OCI-M2 (cell line): Measurements from ENCODE around the gene PLA2G2C.

Experiments used
- DNase-seq: peaks from one replicate; lab custom pipeline; 2025; ENCODE audit not compliant: unreplicated experiment; lab: John Stamatoyannopoulos, UW

Gene PLA2G2C

DNA sequence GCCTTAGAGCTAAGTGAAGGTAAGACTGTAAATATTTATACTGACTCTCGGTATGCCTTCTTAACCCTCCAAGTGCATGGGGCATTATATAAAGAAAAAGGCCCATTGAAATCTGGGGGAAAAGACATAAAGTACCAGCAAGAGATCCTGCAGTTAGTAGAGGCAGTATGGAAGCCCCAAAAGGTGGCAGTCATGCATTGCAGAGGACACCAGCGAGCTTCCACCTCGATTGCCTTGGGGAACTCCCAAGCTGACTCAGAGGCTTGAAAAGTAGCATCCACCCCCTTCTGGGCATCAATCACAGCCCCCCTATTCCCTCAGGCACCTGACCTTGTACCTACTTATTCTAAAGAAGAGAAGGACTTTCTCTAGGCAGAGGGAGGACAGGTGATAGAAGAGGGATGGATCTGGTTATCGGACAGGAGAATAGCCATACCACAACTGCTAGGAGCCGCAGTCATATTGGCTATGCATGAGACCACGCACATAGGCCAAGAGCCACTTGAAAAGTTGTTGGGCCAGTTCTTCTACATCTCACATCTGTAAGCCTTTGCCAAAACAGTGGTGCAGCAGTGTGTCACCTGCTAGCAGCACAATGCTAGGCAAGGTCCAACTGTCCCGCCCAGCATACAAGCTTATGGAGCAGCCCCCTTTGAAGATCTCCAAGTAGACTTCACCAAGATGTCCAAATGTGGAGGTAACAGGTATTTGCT, 27.8 kb downstream of the PLA2G2C start:
- DNase-seq: no peak

DNA sequence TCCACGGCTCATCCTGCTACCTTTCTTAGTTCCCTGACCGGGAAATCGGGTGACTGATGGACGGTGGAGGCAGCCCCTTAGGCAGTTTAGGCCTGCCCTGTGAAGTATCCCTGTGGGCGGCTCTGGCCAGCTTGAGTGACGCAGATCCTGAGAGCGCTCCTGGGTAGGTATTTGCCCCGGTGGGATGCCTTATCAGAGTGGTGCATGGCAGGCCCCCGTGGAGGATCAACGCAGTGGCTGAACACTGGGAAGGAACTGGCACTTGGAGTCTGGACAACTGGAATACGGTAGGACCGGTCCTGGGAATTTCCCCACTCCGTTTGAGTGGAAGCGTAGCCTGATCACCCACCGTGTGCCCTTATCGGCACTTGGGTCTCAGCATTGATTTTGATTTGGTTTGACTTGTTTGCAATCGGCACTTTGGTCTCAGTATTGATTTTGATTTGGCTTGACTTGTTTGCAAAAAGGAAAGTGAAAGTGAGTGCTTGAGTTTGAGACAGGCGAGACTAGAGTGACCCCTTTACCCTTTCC, 32.0 kb downstream of the PLA2G2C start:
- no peak for DNase-seq

- DNase-seq: no peak
Measured at GRCh38 chr1:20153000-20153418, 33.3 kb downstream of the PLA2G2C start.

GRCh38 chr1:20152599-20152930, 33.8 kb downstream of the PLA2G2C start:
- DNase-seq: no peak

- DNase-seq: no peak
Measured at GRCh38 chr1:20151906-20152598, 34.3 kb downstream of the PLA2G2C start.

DNA sequence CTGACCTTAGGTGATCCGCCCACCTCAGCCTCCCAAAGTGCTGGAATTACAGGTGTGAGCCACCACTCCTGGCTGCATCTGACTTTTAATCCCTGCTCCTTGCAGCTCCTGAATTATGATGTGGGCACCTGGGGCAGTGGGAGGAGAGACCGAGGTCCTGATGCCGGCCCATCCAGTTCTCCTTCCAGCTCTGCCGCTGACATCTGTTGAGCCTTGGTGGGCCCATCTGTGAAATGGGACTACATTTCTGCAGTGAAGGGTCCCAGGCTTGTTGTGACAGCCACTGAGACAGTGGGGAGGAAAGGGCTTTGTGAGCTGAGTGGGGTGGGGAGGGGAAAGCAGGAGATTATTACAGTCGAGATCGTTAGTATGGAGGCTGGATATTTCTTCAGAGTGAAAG, 35.3 kb downstream of the PLA2G2C start:
- no peak for DNase-seq

GRCh38 chr1:20150326-20150705, 36.0 kb downstream of the PLA2G2C start:
- no peak for DNase-seq

DNA sequence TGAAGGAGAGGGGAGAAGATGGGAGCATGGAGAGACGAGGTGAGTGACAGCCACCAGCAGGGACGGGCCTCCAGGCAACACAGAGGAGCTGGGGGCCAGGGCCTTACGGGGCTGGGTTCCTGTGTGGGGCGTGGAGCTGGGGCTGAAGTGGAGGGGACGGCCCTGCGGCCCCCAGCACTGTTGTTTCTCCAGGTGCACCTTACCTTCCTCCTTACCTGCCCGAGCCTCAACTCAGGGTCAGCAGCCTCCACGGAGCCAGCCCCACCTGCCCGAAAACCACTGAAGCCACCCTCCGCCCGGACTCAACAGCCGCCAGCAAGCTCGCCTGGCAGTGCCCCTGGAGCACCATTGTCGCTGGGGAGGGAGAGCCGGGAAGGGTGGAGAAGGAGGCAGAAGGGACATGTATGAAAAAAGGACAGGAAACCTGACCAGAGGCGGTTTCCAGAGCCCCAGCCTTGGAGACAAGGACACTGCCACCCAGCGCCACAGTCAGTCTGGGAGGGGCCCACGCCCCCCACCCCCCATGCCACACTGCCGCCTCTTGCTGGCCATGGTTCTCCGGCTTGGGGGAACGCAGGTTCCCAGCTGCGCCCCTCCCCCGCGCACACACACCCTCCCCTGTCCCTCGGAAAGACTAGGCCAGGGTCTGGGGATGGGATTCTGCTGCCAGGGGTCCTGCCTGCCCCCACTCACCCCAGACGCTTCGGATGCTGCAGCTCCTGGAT, 36.6 kb downstream of the PLA2G2C start:
- DNase-seq: no peak

GRCh38 chr1:20148571-20149500, 37.5 kb downstream of the PLA2G2C start:
- no peak for DNase-seq

DNA sequence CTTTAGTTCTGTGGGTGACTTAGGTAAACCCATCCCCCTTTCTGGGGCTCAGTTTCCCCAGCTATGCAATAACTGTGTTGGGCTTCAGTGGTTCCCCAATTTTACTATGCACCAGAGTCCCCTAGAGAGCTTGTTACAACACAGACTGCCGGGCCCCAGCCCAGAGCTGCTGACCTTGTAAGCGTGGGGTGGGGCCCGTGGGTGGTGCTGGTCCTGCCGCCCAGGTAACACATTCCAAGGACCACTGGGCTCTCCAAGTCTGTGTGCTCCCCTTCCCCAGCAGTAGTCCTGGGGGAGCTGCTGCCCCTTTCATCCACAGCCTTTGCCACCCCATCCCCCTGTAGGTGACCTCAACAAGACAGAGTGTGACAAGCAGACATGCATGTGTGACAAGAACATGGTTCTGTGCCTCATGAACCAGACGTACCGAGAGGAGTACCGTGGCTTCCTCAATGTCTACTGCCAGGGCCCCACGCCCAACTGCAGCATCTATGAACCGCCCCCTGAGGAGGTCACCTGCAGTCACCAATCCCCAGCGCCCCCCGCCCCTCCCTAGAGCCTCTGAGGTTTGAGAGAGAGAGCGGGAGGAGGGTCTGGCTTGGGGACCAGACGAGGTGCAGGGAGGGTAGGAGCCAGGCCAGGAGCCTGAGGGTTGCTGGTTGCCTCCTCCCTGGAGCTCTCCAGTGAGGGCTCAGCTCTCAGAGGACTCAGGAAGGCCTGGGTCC, 38.3 kb downstream of the PLA2G2C start:
- no peak for DNase-seq

- no peak for DNase-seq
Measured at GRCh38 chr1:20143734-20144565, 42.4 kb downstream of the PLA2G2C start.

DNA sequence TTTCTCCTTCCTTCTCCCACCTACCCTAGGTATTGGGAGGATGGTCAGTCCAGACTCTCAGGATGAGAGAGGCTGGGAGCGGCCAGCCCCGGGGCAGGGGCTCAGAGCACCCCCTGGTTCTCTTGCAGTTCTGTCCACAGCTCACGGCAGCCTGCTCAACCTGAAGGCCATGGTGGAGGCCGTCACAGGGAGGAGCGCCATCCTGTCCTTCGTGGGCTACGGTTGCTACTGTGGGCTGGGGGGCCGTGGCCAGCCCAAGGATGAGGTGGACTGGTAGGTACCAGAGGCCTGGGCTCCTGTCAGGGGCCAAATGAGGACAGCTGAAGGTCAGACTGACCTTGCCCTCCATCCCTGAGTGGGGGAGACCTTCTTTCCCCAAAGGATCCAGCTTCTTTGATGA, 43.0 kb downstream of the PLA2G2C start:
- DNase-seq: no peak

- no peak for DNase-seq
Measured at GRCh38 chr1:20142001-20142710, 44.2 kb downstream of the PLA2G2C start.

- DNase-seq: no peak
Measured at GRCh38 chr1:20141466-20141865, 44.9 kb downstream of the PLA2G2C start.

DNA sequence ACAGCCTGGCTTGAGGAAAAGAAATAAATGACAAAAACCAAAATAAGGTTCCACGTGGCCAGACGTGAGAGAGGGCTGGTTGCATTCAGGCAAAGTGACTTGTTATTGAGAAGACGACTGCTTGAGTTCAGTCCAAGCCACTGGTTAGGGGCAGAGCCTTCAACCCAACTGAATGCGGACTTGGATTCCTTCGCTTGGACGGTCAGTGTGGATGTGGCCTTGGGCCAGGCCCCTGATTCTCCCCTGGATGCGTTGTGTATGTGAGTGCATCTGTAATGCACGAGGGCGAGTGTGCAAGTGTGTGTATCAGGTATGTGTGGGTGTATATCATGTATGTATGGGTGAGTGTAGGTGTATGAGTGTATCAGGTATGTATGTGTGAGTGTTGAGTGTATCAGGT, 45.3 kb downstream of the PLA2G2C start:
- DNase-seq: no peak

DNA sequence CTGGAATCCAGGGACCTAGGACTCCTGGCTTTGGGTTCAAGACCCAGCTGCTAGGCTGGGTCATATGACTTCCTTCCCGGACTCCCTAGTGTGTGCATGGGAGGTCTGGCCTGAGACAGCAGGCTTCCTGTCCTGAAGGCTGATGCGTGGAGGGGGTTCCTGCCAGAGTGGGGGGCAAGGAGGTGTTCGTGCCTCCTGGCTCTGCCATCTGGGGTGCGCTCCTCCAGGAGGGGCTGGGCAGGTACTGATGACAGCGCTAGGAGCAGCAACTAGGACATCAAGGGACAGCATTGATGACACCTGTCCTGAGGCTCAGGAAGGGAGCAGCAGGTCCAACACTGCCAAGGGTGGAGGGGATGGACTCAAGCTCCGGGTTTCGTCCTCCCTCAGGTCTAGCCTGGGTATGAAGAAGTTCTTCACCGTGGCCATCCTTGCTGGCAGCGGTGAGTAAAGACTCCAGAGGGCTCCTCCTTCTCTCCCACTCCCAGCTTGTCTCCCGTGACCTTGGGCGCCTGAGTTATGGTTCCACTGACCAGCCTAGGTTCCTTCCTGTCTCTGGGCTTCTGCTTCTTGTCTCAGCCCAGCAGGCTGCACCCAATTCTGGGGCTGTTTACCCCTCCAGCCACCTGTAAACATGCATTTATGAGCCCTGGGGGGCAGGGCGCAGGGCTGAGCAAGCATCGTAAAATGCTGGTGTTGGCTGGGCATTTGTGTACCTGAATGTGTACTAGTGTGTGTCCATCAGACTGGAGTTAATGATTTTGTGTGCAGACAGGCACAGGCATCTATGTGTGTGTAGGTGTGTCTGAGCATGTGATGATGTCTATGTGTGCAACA, 46.3 kb downstream of the PLA2G2C start:
- no peak for DNase-seq

DNA sequence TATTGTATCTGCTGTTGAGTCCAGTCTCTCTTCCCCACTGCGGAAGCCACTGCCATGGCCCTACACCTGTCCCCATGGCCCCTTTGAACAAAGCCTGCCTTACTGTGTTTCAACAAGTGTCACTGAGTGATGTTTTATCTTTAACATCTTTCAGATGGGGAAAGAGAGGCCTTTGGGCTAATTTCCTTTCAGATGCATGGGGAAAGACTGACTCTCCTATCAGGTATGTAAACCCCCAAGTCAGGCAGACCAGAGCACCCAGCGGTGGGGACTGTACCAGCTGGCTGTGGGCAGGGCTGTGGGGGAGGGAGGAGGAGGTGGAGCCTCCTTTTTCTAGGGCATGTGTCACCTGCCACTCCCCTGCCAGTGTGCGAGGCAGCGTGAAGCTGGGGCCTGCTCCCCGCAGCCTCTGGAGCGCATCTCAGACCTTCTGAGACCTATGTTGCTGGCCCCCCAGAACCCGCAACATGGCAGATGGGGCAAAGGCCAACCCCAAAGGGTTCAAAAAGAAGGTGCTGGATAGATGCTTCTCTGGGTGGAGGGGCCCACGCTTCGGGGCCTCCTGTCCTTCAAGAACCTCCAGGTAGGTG, 47.3 kb downstream of the PLA2G2C start, which contains the start of gene PLA2G2F:
Gene PLA2G2F (plus strand): TSS at position 363 of the 590 bp plus-strand sequence. CDS start 105 bp downstream, at position 468.
- DNase-seq: no peak
